ENCODE data around the gene GHR. TPM values are rescaled to one million over a fixed set of nuclear protein-coding genes. Genes with fewer than 3 reads are reported as not detected.

The GHR gene
- polyA plus RNA-seq, 3 donors: not detected

GRCh38 chr5:42654645-42655044, 231.4 kb downstream of the GHR start:
- no peak overlapping the region for H3K9ac ChIP-seq (ENCODE audit: insufficient read depth, low read length, poor library complexity, severe bottlenecking)
- Mint-ChIP-seq H3K27me3 (ENCODE audit: low read depth in 3 of 3) (no peaks in the 10 kb centered on the region), H3K4me1 (peaks cover 4% of the 10 kb centered on the region), H3K27ac (no peak overlapping the region), H3K36me3 (no peaks in the 10 kb centered on the region), H3K4me3 (no peak overlapping the region), H3K9me3 (peaks cover 0 to 3% (median 0%) of the 10 kb centered on the region in 7 donors)
- no peaks in the 10 kb centered on the region for H4K20me1 ChIP-seq (ENCODE audit: insufficient read depth, low read length)
- DNase-seq: no peak
- H3K79me2 ChIP-seq (ENCODE audit: insufficient read depth, low read length): no peaks in the 10 kb centered on the region
- no peak for TF ChIP-seq CTCF (IDR thresholded peaks at IDR 0.05)
- no peaks in the 10 kb centered on the region for H3K9me3 ChIP-seq (replicated peaks in 1 of 2; ENCODE audit: control insufficient read depth in 1 of 2, insufficient read depth in 1 of 2, low read length in 2 of 2)
- H2AFZ ChIP-seq (ENCODE audit: insufficient read depth, low read depth, low read length, poor library complexity, severe bottlenecking): no peak overlapping the region
- WGBS (ENCODE audit: insufficient coverage): 94% methylated on average over 2 of the region's 2 CpGs
- no peaks in the 10 kb centered on the region for H3K4me1 ChIP-seq (ENCODE audit: control insufficient read depth in 1 of 2, insufficient read depth in 2 of 2, low read length in 2 of 2)
- no peak overlapping the region for H3K4me3 ChIP-seq (replicated peaks in 1 of 3; ENCODE audit: low read depth in 2 of 3, low read length in 3 of 3)
- H3K4me2 ChIP-seq (replicated peaks; ENCODE audit: extremely low read depth, low read length, poor library complexity, severe bottlenecking): no peak overlapping the region
- H3K27me3 ChIP-seq (ENCODE audit: control insufficient read depth in 2 of 2, insufficient read depth in 2 of 2, low read length in 2 of 2): no peaks in the 10 kb centered on the region
- no peaks in the 10 kb centered on the region for H3K36me3 ChIP-seq (replicated peaks in 1 of 2; ENCODE audit: control insufficient read depth in 1 of 2, insufficient read depth in 2 of 2, low read length in 2 of 2)
- intact Hi-C loops (cut with micrococcal nuclease): no loop called here
- H3K27ac ChIP-seq (ENCODE audit: low read depth in 1 of 2, low read length in 2 of 2): no peak overlapping the region

- no peak overlapping the region for H3K4me3 Mint-ChIP-seq
- Histone ChIP-seq H3K9ac (ENCODE audit: insufficient read depth, low read length, poor library complexity, severe bottlenecking) (no peak overlapping the region), H3K79me2 (ENCODE audit: insufficient read depth, low read length) (no peaks in the 10 kb centered on the region), H3K27ac (ENCODE audit: low read depth in 1 of 2, low read length in 2 of 2) (no peak overlapping the region), H3K4me2 (replicated peaks; ENCODE audit: extremely low read depth, low read length, poor library complexity, severe bottlenecking) (no peak overlapping the region), H3K4me3 (replicated peaks in 1 of 3; ENCODE audit: low read depth in 2 of 3, low read length in 3 of 3) (no peak overlapping the region), H3K4me1 (ENCODE audit: control insufficient read depth in 1 of 2, insufficient read depth in 2 of 2, low read length in 2 of 2) (no peaks in the 10 kb centered on the region), H3K36me3 (replicated peaks in 1 of 2; ENCODE audit: control insufficient read depth in 1 of 2, insufficient read depth in 2 of 2, low read length in 2 of 2) (no peaks in the 10 kb centered on the region), H3K27me3 (ENCODE audit: control insufficient read depth in 2 of 2, insufficient read depth in 2 of 2, low read length in 2 of 2) (no peaks in the 10 kb centered on the region), H2AFZ (ENCODE audit: insufficient read depth, low read depth, low read length, poor library complexity, severe bottlenecking) (peak overlapping the region; percentile 16), H4K20me1 (ENCODE audit: insufficient read depth, low read length) (no peaks in the 10 kb centered on the region), H3K9me3 (replicated peaks in 1 of 2; ENCODE audit: control insufficient read depth in 1 of 2, insufficient read depth in 1 of 2, low read length in 2 of 2) (no peaks in the 10 kb centered on the region)
- no peaks in the 10 kb centered on the region for H3K36me3 Mint-ChIP-seq
- no peak for DNase-seq
- peaks cover 4% of the 10 kb centered on the region for H3K4me1 Mint-ChIP-seq
- peaks cover 0 to 2% (median 0%) of the 10 kb centered on the region in 3 donors for H3K27me3 Mint-ChIP-seq (ENCODE audit: low read depth in 3 of 3)
- no peak overlapping the region for H3K27ac Mint-ChIP-seq
- intact Hi-C loops (cut with micrococcal nuclease): no loop called here
- peaks cover 0 to 5% (median 2%) of the 10 kb centered on the region in 7 donors for H3K9me3 Mint-ChIP-seq
- TF ChIP-seq CTCF (IDR thresholded peaks at IDR 0.05): no peak
- WGBS (ENCODE audit: insufficient coverage): 83% methylated on average over 1 of the region's 3 CpGs
These were observed 232.9 kb downstream of the GHR start for GRCh38 chr5:42655982-42656650.
